Epithelial cell of proximal tubule (primary cell): ENCODE measurements around the gene GPR42. TPM values are rescaled to one million over a fixed set of nuclear protein-coding genes. Genes with fewer than 3 reads are reported as not detected.

Source experiments
- DNase-seq: peaks from one replicate; pipeline ENCODE4 v3.0.0-alpha.2; 2011; ENCODE audit warnings: low read depth
- H3K4me3 ChIP-seq: 2 replicates; pipeline ENCODE4 v1.5.1; 2011; ENCODE audit warnings: low read depth, mild to moderate bottlenecking, low read length
- total RNA-seq: library from RNA; depleted of rRNA; stranded (reverse); fragments of >200 nt; gene quantifications from 2 replicates; pipeline ENCODE4 v1.2.3, GENCODE V29; 2015
- TF ChIP-seq, protein P1 (sequence below): conservative IDR thresholded peaks from 2 replicates; pipeline ENCODE4 v1.5.1; 2012; ENCODE audit warnings: low read depth, mild to moderate bottlenecking, low read length

GPR42 gene
- total RNA-seq, 1 donor from 2014 or later: not detected

DNA sequence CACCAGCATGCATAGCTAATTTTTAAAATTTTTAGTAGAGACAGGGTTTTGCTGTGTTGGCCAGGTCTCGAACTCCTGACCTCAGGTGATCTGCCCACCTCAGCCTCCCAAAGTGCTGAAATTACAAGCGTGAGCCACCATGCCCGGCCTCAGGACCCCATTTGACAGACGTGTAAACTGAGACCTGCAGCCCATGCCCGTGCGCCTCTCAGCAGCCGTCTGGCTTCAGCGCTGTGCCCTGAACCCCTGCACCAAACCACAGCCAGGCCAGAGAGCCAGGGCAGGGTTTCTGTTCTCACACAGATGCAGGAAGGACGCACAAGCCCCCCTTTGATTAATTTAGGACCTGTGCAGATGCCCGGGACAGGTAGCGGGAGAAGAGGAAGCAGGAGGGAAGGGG lies 30.4 kb upstream of the GPR42 start:
- no peak for DNase-seq
- TF ChIP-seq, protein P1, sequence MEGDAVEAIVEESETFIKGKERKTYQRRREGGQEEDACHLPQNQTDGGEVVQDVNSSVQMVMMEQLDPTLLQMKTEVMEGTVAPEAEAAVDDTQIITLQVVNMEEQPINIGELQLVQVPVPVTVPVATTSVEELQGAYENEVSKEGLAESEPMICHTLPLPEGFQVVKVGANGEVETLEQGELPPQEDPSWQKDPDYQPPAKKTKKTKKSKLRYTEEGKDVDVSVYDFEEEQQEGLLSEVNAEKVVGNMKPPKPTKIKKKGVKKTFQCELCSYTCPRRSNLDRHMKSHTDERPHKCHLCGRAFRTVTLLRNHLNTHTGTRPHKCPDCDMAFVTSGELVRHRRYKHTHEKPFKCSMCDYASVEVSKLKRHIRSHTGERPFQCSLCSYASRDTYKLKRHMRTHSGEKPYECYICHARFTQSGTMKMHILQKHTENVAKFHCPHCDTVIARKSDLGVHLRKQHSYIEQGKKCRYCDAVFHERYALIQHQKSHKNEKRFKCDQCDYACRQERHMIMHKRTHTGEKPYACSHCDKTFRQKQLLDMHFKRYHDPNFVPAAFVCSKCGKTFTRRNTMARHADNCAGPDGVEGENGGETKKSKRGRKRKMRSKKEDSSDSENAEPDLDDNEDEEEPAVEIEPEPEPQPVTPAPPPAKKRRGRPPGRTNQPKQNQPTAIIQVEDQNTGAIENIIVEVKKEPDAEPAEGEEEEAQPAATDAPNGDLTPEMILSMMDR: no peak
- H3K4me3 ChIP-seq: no peak overlapping the region

- no peak for DNase-seq
- TF ChIP-seq, protein P1: no peak
- H3K4me3 ChIP-seq: no peak overlapping the region
Observed at GRCh38 chr19:35341006-35341405, 29.9 kb upstream of the GPR42 start.

- DNase-seq: no peak
- H3K4me3 ChIP-seq: no peak overlapping the region
- TF ChIP-seq, protein P1: no peak
Observed at GRCh38 chr19:35341565-35342225, 29.2 kb upstream of the GPR42 start.

DNA sequence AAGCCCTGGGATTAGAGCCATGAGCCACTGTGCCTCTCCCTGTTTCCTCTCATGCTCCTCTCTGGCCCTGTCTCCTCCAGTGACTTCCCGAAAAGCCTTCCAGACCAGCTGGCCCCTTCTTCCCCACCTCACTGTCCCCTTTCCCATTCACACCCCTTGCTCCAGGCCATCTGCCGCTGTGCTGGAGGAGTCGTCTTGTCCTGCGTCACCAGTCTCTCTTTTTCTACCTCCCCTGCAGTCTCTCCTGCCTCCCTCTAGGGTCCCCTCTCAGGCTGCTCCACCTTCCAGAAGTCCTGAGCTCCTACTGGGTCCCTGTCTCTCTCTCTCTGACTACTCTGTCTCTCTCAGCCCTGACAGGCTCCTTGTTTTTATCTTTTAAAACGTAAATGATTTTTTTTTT lies 28.4 kb upstream of the GPR42 start:
- TF ChIP-seq, protein P1: no peak
- no peak for DNase-seq
- no peak overlapping the region for H3K4me3 ChIP-seq

DNA sequence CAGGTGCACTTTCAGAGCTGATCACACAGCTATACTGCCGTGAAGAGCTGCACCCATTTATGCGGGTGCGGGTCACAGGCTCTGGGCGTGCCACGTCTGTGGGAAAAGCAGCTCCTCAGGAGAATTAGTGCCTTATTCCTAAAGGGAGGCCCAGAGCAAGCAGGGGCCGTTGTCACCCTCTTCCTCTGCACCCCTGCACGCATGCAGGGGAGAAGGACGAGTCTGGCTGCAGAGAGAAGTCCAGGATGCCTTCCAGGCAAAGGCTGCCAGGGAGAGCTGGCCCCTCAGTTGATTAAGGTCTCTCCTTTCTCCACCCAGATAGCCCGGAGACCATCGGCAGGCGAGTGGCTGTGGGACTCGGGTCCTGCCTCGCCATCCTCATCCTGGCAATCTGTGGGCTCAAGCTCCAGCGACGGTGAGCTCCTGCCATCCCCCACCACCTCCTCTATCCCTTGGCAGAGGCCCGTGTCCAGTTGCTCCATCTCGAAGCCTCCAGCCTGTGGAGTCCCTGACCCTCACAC lies 26.3 kb upstream of the GPR42 start:
- no peak for DNase-seq
- TF ChIP-seq, protein P1: no peak
- no peak overlapping the region for H3K4me3 ChIP-seq

DNA sequence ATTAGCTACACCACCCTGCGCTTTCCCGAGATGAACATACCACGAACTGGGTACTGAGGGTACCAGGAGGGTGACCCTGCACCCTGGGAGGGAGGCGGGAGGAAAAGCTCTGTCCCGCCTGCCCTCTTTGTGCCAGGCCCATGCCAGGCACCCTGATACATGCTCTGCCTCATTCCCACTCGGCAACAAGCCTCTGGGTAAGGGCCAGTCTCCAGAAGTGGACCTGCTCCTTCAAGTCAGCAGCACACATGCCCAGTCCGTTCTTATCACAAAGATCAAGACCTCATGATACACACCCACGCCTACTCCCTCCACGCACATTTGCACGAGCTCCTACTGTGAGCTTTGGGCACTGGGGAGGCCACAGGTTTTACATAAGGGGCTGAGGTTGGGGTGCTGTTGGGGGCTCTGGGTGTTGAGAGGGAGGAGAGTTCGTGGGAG lies 25.2 kb upstream of the GPR42 start:
- no peak for DNase-seq
- TF ChIP-seq, protein P1: no peak
- no peak overlapping the region for H3K4me3 ChIP-seq
